ENCODE results near the gene HDAC9. TPM values are rescaled to one million over a fixed set of nuclear protein-coding genes. Genes with fewer than 3 reads are reported as not detected.

The HDAC9 gene
- total RNA-seq, 1 experiment from 2014 or later: 4.3 TPM

GRCh38 chr7:18995270-18995671 lies 499.7 kb downstream of the HDAC9 start:
- Histone ChIP-seq H3K79me2 (ENCODE audit: insufficient read depth, low read length) (no peaks in the 10 kb centered on the region), H3K9me2 (ENCODE audit: insufficient read depth) (no peaks in the 10 kb centered on the region), H3K36me3 (ENCODE audit: control insufficient read depth in 1 of 2, insufficient read depth in 2 of 2, low read length in 2 of 2) (no peaks in the 10 kb centered on the region), H3K4me3 (replicated peaks in 1 of 2; ENCODE audit: low read depth in 1 of 2, low read length in 2 of 2) (no peak overlapping the region), H2AFZ (ENCODE audit: low read depth, low read length, poor library complexity, severe bottlenecking) (no peak overlapping the region), H3K9ac (ENCODE audit: low read length) (no peak overlapping the region), H3K27ac (ENCODE audit: low read depth, low read length) (no peak overlapping the region), H3K4me2 (ENCODE audit: low read length) (no peak overlapping the region), H3K4me1 (ENCODE audit: control insufficient read depth in 1 of 2, insufficient read depth in 2 of 2, low read length in 2 of 2) (no peaks in the 10 kb centered on the region), H4K20me1 (ENCODE audit: insufficient read depth) (no peaks in the 10 kb centered on the region), H3K9me3 (ENCODE audit: control insufficient read depth in 1 of 2, insufficient read depth in 1 of 2, low read depth in 1 of 2, low read length in 2 of 2) (no peaks in the 10 kb centered on the region), H3K27me3 (ENCODE audit: insufficient read depth, low read length) (no peaks in the 10 kb centered on the region)
- intact Hi-C loops (cut with micrococcal nuclease): no loop called here
- CTCF ChIA-PET: no interaction called here
- no peak for TF ChIP-seq POLR2AphosphoS5 (IDR thresholded peaks at IDR 0.05; ENCODE audit: low read depth, low read length)
- no peak for TF ChIP-seq POLR2A (IDR thresholded peaks at IDR 0.05; ENCODE audit: borderline replicate concordance, extremely low read depth, insufficient read depth, insufficient read length)
- TF ChIP-seq ELF1 (IDR thresholded peaks at IDR 0.05; ENCODE audit: borderline replicate concordance, low read depth): no peak
- TF ChIP-seq CBX3 (IDR thresholded peaks at IDR 0.05; ENCODE audit: low read depth): no peak
- no peak for DNase-seq (ENCODE audit: low read depth, low spot score)
- no peak for ATAC-seq
- POLR2A ChIA-PET: no interaction called here
- no TSS peak for BruUV-seq (replicated peaks)
- RAD21 ChIA-PET (ENCODE audit: low non-redundant PET in 1 of 2, low total read pairs in 2 of 2, uncharacterized antibody in 2 of 2, unreplicated experiment in 2 of 2): no interaction called here

- Histone ChIP-seq H3K27me3 (ENCODE audit: insufficient read depth, low read length) (no peaks in the 10 kb centered on the region), H3K9me3 (ENCODE audit: control insufficient read depth in 1 of 2, insufficient read depth in 1 of 2, low read depth in 1 of 2, low read length in 2 of 2) (no peaks in the 10 kb centered on the region), H3K9me2 (ENCODE audit: insufficient read depth) (no peaks in the 10 kb centered on the region), H2AFZ (ENCODE audit: low read depth, low read length, poor library complexity, severe bottlenecking) (no peak overlapping the region), H3K4me3 (replicated peaks in 1 of 2; ENCODE audit: low read depth in 1 of 2, low read length in 2 of 2) (no peak overlapping the region), H3K36me3 (ENCODE audit: control insufficient read depth in 1 of 2, insufficient read depth in 2 of 2, low read length in 2 of 2) (no peaks in the 10 kb centered on the region), H3K27ac (ENCODE audit: low read depth, low read length) (no peak overlapping the region), H4K20me1 (ENCODE audit: insufficient read depth) (no peaks in the 10 kb centered on the region), H3K9ac (ENCODE audit: low read length) (no peak overlapping the region), H3K79me2 (ENCODE audit: insufficient read depth, low read length) (no peaks in the 10 kb centered on the region), H3K4me2 (ENCODE audit: low read length) (no peak overlapping the region), H3K4me1 (ENCODE audit: control insufficient read depth in 1 of 2, insufficient read depth in 2 of 2, low read length in 2 of 2) (no peaks in the 10 kb centered on the region)
- ChIA-PET CTCF (no interaction called here), POLR2A (no interaction called here), RAD21 (ENCODE audit: low non-redundant PET in 1 of 2, low total read pairs in 2 of 2, uncharacterized antibody in 2 of 2, unreplicated experiment in 2 of 2) (no interaction called here)
- ATAC-seq: no peak
- DNase-seq (ENCODE audit: low read depth, low spot score): no peak
- intact Hi-C loops (cut with micrococcal nuclease): no loop called here
- no peak for TF ChIP-seq ZNF274 (IDR thresholded peaks at IDR 0.05; ENCODE audit: low read depth, low read length)
- TF ChIP-seq MAX (IDR thresholded peaks at IDR 0.05): no peak
- no peak for TF ChIP-seq ELF1 (IDR thresholded peaks at IDR 0.05; ENCODE audit: borderline replicate concordance, low read depth)
- TF ChIP-seq FOSL1 (IDR thresholded peaks at IDR 0.05; ENCODE audit: low read depth): no peak
- no peak for TF ChIP-seq POLR2A (IDR thresholded peaks at IDR 0.05; ENCODE audit: borderline replicate concordance, extremely low read depth, insufficient read depth, insufficient read length)
- TF ChIP-seq EZH2 (IDR thresholded peaks at IDR 0.05): no peak
- TF ChIP-seq ZBTB33 (IDR thresholded peaks at IDR 0.05; ENCODE audit: extremely low read depth, insufficient replicate concordance, low read length): no peak
- no peak for TF ChIP-seq EGR1 (IDR thresholded peaks at IDR 0.05; ENCODE audit: low read depth)
- TF ChIP-seq CTCF (IDR thresholded peaks at IDR 0.05 in 2 of 3, conservative IDR thresholded peaks at IDR 0.05 in 1 of 3; ENCODE audit: borderline replicate concordance in 1 of 3, insufficient read depth in 1 of 3, low read depth in 2 of 3, low read length in 2 of 3): no peak
- TF ChIP-seq CEBPB (IDR thresholded peaks at IDR 0.05; ENCODE audit: low read depth): no peak
- no peak for TF ChIP-seq EZH2phosphoT487 (IDR thresholded peaks at IDR 0.05; ENCODE audit: borderline replicate concordance)
- TF ChIP-seq YY1 (IDR thresholded peaks at IDR 0.05; ENCODE audit: extremely low read depth, insufficient replicate concordance, low read depth, low read length): no peak
- TF ChIP-seq ATF3 (IDR thresholded peaks at IDR 0.05): no peak
- BruUV-seq (replicated peaks): no TSS peak
Measured at GRCh38 chr7:18995811-18996426, 500.4 kb downstream of the HDAC9 start.
